ENCODE results near the gene LALBA.
"Not testable (repeated sequence)": the region's sequence is repeated elsewhere in the genome, so short reads cannot be mapped to it uniquely, and the experiment has no call there.

LALBA gene

GRCh38 chr12:48532601-48533000 is 37.2 kb downstream of the LALBA start:
- H3K4me3 ChIP-seq (replicated peaks; ENCODE audit: low read depth, low read length): no peak overlapping the region
- DNase-seq (ENCODE audit: extremely low read depth, low read depth): no peak
- TF ChIP-seq CTCF (IDR thresholded peaks at IDR 0.05; ENCODE audit: low read depth, low read length, missing control alignments): no peak

GRCh38 chr12:48527891-48528670 is 41.8 kb downstream of the LALBA start:
- TF ChIP-seq CTCF (IDR thresholded peaks at IDR 0.05; ENCODE audit: low read depth, low read length, missing control alignments): no peak

GRCh38 chr12:48525332-48525731 is 44.5 kb downstream of the LALBA start, which contains the start of gene OR8S1:
OR8S1 (plus strand) TSS chr12:48525632; CDS start chr12:48525632, 0 bp downstream.
- no peak within 1 kb of the TSS for H3K4me3 ChIP-seq (replicated peaks; ENCODE audit: low read depth, low read length)
- TF ChIP-seq CTCF (IDR thresholded peaks at IDR 0.05; ENCODE audit: low read depth, low read length, missing control alignments): no peak

More at GRCh38 chr12:48527891-48528670, 41.8 kb downstream of the LALBA start:
- DNase-seq (ENCODE audit: extremely low read depth, low read depth): no peak
- no peak overlapping the region for H3K4me3 ChIP-seq (replicated peaks; ENCODE audit: low read depth, low read length)

GRCh38 chr12:48520381-48520780 is 49.5 kb downstream of the LALBA start:
- not testable (repeated sequence) for DNase-seq (ENCODE audit: extremely low read depth, low read depth); H3K4me3 ChIP-seq (replicated peaks; ENCODE audit: low read depth, low read length)

More at GRCh38 chr12:48525332-48525731, 44.5 kb downstream of the LALBA start, which contains the start of gene OR8S1:
- no peak for DNase-seq (ENCODE audit: extremely low read depth, low read depth)
